ENCODE results near the gene MFSD11.
"Not testable (repeated sequence)": the region's sequence is repeated elsewhere in the genome, so short reads cannot be mapped to it uniquely, and the experiment has no call there.

MFSD11 gene

GRCh38 chr17:76736349-76737081 lies 1.4 kb upstream of the MFSD11 start:
- in situ Hi-C loops (cut with HindIII; ENCODE audit: low pct_ligation_motif_present, low sequenced_read_pairs), result no loop called here
- Histone ChIP-seq H3K4me3 (ENCODE audit: low read depth, low read length) (peak overlapping the region; percentile 80), H3K27me3 (replicated peaks) (no peaks in the 10 kb centered on the region), H3K36me3 (replicated peaks) (peaks cover 44% of the 10 kb centered on the region), H3K27ac (peak overlapping the region; percentile 78)
- TF ChIP-seq CTCF (IDR thresholded peaks at IDR 0.05; ENCODE audit: low read depth, low read length, missing control alignments), result peak; percentile 24
- DNase-seq, result peak; percentile 57

GRCh38 chr17:76737082-76737675 lies 740 bp upstream of the MFSD11 start, which contains the start of gene SRSF2:
Gene SRSF2 (minus strand): TSS chr17:76737331. CDS start chr17:76737160, 171 bp downstream.
- peak within 1 kb of the TSS; percentile 92 for H3K27ac ChIP-seq
- in situ Hi-C loops (cut with HindIII; ENCODE audit: low pct_ligation_motif_present, low sequenced_read_pairs), result no loop called here
- peaks cover 39% of the 10 kb centered on the region for H3K36me3 ChIP-seq (replicated peaks)
- no peaks in the 10 kb centered on the region for H3K27me3 ChIP-seq (replicated peaks)
- TF ChIP-seq CTCF (IDR thresholded peaks at IDR 0.05; ENCODE audit: low read depth, low read length, missing control alignments), result no peak
- DNase-seq, result peak; percentile 95
- H3K4me3 ChIP-seq (ENCODE audit: low read depth, low read length), result peak within 1 kb of the TSS; percentile 84

- no peak for TF ChIP-seq CTCF (IDR thresholded peaks at IDR 0.05; ENCODE audit: low read depth, low read length, missing control alignments)
- in situ Hi-C loops (cut with HindIII; ENCODE audit: low pct_ligation_motif_present, low sequenced_read_pairs), result no loop called here
- H3K36me3 ChIP-seq (replicated peaks), result peaks cover 27% of the 10 kb centered on the region
- peak overlapping the region; percentile 92 for H3K27ac ChIP-seq
- DNase-seq, result no peak
- H3K4me3 ChIP-seq (ENCODE audit: low read depth, low read length), result peak overlapping the region; percentile 84
- H3K27me3 ChIP-seq (replicated peaks), result no peaks in the 10 kb centered on the region
These were observed 540 bp downstream of the MFSD11 start for GRCh38 chr17:76738468-76738850.

- in situ Hi-C loops (cut with HindIII; ENCODE audit: low pct_ligation_motif_present, low sequenced_read_pairs); H3K4me3 ChIP-seq (ENCODE audit: low read depth, low read length); H3K27me3 ChIP-seq (replicated peaks); DNase-seq; H3K27ac ChIP-seq: not testable (repeated sequence)
- H3K36me3 ChIP-seq (replicated peaks), result peaks cover 18% of the 10 kb centered on the region
These were observed 1.7 kb downstream of the MFSD11 start for GRCh38 chr17:76739568-76740115.

GRCh38 chr17:76740329-76741118 lies 2.6 kb downstream of the MFSD11 start:
- Histone ChIP-seq H3K27ac (no peak overlapping the region), H3K36me3 (replicated peaks) (peaks cover 15% of the 10 kb centered on the region)

More at GRCh38 chr17:76740329-76741118, 2.6 kb downstream of the MFSD11 start:
- H3K4me3 ChIP-seq (ENCODE audit: low read depth, low read length), result no peak overlapping the region
- no peaks in the 10 kb centered on the region for H3K27me3 ChIP-seq (replicated peaks)
- TF ChIP-seq CTCF (IDR thresholded peaks at IDR 0.05; ENCODE audit: low read depth, low read length, missing control alignments), result no peak
- DNase-seq, result no peak
- in situ Hi-C loops (cut with HindIII; ENCODE audit: low pct_ligation_motif_present, low sequenced_read_pairs), result no loop called here

All from brain microvascular endothelial cell (primary cell).